Stimulated activated CD8-positive, alpha-beta memory T cell treated with anti-CD3 and anti-CD28 coated beads, Interleukin-4, amount 100 ng/mL, for 1 hour (primary cell): ENCODE results near the gene ZNF205.

Experiments used
- DNase-seq, 2 donors: peaks; one replicate each; pipeline ENCODE4 v3.0.0-alpha.2; 2020; ENCODE audit warnings: low read depth in 2 of 2, low spot score in 1 of 2

Gene ZNF205

GRCh38 chr16:3101018-3101840 is 11.2 kb upstream of the ZNF205 start:
- DNase-seq, result no peak

GRCh38 chr16:3101841-3102470 is 10.4 kb upstream of the ZNF205 start:
- DNase-seq, result no peak

DNA sequence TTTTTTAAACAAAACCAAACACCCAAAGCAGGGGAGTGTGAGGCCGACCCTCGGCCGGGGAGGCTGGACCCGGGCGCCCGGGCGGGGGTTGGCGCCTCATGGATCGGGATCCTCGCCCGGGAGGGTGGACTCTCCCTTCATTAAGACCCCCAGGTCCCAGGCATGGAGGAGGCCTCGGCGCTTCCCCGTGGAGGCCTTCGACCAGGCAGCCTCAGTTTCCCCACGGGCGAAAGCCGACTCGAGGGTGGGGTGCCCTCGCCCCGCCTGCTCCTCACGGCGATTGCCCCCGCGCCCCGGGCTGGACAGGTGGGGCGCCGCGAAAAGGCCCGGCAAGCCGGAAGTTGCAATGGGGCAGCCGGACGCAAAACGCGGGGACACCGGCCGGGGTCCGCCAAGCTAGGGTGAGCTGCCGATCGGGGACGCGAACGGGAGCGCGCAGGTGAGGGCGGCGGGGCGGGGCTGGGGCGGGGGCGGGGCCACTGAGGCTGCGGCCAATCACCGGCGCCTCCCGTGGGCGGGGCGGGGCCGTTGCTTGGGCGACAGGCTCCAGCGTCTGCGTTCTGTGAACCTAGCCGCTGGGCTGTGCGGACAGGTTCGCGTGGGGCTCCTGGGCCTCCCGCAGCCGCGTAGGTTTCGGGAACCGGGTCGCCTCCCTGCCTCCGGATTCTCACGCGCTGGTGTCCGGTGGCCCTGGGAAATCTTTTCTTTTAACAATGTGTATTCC is 6.0 kb upstream of the ZNF205 start:
- DNase-seq, result peak; percentile 82 to 86

DNA sequence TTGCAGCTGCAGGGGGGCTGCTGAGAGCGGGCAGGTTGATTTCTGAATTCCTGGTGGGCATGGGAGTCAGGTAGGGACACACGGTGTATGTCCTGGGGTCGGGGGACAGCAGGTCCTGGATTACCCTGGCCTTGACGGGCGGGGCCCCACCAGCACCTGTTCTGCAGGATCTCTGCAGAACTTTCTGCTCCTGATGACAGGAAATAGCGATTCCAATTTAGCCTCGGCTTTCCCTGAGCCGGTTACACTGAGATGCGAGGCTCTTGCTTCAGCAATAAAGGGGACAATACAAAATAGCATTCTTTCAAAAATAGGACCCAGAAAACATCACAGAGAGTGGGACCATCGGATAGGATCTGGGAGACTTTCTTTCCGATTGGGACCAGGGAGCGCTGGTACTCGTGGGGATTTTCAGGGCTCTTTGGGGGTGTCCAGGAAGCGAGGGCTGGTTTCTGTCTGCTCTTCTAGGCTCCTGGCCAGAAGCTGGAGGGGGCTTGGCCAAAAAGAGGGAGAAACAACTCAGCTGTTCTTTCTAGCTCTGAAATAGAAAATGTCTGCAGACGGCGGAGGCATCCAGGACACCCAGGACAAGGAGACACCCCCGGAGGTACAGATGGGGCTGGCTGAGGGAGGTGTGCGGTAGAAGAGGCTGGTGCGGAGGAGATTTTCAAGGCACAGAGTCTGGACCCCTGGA is 642 bp downstream of the ZNF205 start:
- DNase-seq, result no peak

- DNase-seq, result no peak
Observed at GRCh38 chr16:3113765-3114479, 1.5 kb downstream of the ZNF205 start.

DNA sequence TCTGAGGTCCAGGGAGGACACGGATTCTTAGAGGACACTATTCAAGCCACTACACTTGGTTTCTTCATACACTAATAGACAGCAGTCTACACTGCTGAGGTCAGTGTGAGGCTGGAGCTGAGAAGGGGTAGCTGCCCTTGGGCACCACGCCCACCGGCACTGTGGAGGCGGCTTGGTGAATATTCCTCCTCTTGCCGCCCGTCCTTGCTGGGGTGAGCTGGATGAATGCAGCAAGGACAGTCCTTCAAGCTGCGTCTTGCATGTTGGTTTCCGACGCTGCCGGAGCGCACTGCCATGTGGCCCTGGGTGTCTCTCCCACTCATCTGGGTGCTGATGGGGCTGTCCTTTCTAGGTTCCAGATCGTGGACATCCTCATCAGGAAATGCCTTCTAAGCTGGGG is 2.6 kb downstream of the ZNF205 start:
- no peak for DNase-seq

DNA sequence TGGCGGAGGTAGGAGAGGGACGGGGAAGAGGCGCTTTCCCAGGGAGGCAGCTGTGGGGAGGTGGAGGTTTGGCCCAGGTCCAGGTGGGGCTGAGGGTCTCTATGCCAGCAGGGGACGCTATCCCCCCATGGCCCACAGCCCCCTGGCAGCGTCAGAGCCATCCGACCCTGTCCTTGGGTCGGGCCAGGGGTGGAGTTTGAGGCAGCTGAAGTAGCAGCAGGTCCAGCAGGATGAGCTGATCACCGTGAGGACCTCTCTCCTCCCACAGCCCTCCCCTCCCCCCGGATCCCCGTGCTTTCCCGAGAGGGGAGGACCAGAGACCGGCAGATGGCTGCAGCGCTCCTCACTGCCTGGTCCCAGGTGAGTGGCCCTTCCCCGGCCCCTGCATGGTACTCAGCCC is 3.2 kb downstream of the ZNF205 start:
- no peak for DNase-seq

GRCh38 chr16:3118204-3118790 is 5.9 kb downstream of the ZNF205 start:
- DNase-seq, result no peak

DNA sequence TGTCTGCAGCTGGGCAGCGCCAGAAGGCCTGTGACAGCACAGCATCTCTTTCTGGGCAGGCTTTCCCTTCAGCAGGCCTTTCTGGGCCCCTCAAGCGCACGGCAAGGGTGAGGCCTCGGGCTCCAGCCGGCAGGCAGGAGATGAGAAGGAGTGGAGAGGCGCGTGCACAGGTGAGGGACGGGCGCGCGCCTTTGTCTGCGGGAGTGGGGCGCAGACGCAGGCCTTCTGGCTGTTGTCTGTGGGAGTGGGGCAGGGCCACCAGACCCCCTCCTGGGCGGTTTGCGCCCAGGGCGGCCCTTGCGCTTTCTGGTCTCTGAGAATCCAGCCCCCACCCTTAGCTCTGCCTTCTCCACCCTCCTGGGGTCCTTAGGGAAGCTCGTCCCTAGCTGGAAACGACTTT is 6.5 kb downstream of the ZNF205 start:
- no peak for DNase-seq

DNA sequence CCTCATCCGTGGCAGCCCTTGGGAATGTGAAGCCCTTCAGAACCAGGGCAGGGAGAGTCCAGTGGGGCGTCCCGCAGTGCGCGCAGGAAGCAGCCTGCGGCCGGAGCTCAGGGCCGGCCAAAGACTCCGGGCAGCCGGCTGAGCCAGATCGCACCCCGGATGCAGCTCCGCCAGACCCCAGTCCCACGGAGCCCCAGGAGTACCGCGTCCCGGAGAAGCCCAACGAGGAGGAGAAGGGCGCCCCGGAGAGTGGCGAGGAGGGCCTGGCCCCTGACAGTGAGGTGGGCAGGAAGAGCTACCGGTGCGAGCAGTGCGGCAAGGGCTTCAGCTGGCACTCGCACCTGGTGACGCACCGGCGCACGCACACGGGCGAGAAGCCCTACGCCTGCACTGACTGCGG is 6.9 kb downstream of the ZNF205 start:
- DNase-seq, result no peak

DNA sequence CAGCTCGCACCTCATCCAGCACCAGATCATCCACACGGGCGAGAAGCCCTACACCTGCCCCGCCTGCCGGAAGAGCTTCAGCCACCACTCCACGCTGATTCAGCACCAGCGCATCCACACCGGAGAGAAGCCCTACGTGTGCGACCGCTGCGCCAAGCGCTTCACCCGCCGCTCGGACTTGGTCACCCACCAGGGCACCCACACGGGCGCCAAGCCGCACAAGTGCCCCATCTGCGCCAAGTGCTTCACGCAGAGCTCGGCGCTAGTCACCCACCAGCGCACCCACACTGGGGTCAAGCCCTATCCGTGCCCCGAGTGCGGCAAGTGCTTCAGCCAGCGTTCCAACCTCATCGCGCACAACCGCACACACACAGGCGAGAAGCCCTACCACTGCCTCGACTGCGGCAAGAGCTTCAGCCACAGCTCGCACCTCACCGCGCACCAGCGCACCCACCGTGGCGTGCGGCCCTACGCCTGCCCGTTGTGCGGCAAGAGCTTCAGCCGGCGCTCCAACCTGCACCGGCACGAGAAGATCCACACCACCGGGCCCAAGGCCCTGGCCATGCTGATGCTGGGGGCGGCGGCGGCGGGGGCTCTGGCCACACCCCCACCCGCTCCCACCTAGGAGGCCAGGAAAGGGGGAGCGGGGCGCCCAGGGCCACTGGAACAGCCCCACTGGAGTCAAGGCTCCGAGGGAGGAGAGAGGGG is 7.5 kb downstream of the ZNF205 start:
- no peak for DNase-seq

- DNase-seq, result no peak
Observed at GRCh38 chr16:3120435-3120834, 8.0 kb downstream of the ZNF205 start.

DNA sequence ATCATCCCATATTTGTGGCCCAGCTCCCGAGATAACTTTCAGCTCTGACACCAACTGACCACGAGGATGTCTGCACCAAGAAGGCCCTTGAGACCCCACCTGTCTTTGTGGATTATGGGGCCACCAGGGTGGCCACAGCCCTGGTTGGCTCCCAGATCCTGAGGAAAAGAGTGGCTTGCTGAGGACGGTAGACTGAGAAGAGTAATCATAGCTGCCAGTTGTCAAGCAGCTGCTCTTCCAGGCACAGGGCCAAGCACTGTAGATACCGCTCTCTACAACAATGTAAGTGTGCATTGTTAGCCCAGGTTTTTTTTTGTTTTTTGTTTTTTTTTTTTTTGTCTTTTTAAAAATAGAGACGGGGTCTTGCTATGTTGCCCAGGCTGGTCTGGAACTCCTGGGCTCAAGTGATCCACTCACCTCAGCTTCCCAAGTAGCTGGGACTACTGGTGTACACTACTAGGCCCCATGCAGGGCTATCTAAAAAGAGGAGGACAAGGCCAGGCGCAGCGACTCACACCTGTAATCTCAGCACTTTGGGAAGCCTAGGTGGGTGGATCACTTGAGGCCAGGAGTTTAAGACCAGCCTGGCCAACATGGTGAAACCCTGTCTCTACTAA is 9.6 kb downstream of the ZNF205 start:
- no peak for DNase-seq

GRCh38 chr16:3122926-3123570 is 10.7 kb downstream of the ZNF205 start:
- DNase-seq, result no peak

GRCh38 chr16:3123986-3124886 is 11.8 kb downstream of the ZNF205 start:
- peak; percentile 93 to 94 for DNase-seq

DNA sequence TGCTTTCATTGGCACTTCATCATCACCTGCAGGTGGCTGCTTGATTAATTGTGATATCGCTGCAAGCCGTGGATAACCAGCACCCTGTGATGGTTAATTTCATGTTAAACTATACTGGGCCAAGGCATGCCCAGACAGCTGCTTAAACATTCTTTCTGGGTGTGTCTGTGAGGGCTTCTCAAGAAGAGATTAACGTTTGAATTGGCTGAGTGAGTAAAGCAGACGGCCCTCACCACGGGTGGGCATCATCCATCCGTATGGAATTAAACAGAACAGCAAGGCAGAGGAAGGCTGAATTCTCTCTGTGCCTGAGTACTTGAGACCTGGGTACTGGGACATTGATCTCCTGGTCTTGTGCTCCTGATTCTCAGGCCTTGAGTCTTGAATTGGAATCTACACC is 15.4 kb downstream of the ZNF205 start:
- no peak for DNase-seq

DNA sequence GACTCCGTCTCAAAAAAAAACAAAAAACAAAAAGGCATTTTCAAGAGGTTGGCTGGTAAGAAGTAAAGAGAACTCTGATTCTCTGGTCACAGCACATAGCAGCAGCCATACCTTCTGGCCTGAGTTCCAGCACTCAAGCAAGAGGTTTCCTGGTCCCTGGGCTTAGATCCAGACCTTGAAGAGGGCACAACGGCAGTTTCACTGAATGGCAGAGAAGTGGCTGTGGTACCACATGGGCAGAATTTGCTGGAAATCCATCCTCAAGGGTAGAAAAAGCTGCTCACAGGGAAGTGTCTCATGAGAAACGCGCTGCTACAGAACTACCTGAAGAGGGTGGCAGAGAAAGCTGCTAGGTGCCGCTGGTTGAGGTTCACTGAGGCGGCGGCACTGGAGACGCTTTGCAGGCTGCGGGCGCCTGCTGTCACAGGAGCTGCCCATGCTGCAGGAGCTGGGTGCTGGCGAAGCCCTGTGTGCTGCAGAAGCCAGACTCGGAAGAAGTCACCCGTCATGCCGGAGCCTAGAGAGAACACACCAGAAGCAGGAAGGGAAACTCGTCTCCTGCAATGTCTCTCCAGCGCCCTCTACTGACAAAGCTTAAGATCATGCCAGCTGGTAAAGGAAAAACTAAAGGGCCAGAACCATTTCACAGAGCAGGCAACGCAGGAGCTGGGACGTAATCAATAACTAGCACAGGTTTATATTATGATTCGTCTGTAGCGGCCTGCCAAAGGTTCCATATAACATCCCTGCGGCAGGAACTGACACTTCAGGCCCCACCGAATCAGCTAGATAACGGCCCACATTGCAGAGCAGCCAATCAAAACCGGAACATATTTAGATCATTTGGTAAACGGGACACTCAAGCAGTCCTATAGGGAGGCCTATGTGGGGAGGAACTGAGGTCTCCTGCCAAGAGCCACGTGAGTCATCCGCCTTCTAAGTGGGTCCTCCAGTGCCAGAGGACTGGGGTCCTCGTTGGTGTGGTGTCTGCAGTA is 17.0 kb downstream of the ZNF205 start:
- DNase-seq, result peak in 1 of 2 donors; percentile 52
